SKM-1 (cell line): ENCODE data around the gene SPI1.

Experiments used
- DNase-seq: peaks from one replicate; lab custom pipeline; 2025; ENCODE audit not compliant: unreplicated experiment; lab: John Stamatoyannopoulos, UW

The SPI1 gene

DNA sequence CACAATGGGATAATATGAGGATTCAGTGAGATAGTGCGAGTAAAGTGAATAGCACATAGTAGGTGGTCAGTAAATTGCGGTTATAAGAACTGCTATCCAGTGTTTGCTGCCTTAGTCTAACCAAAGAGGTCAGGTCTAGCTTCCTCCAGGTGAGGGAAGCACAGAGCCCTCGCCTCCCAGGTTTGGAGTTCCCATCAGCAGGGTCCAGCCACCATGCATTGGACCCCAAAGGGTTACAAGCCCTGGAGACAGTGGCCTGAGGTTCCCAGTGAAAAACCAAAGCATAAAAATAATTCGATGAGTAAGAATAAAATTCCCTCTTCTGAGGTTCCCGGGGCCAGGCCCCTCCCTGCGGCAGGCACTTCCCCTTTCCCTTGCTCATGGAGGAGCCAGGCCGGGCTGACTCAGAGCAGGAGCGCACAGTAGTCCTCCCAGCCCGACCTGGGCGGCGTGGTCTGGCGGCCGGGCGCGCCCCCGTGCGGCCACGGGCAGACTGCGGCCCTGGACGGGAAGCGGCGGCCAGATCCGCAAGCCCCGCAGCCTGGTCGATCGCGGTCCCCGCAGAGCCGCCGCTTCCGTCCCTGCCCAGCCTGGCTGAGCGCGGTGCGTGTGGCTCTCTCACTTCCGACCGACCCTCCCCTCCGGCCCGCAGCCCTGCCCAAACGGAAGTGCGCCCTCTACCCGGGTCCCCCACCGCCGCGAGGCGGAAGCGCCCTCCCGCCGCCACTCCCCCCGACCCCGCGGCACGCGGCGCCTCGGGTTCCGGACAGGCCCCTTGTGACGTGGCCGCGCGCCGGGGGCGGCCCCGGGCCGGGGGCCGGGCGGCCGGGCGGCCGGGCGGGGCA lies 29.6 kb upstream of the SPI1 start, which contains the start of gene SLC39A13:
SLC39A13 (plus strand) TSS at position 845 of the 845 bp plus-strand sequence. CDS start 1,505 bp downstream, outside the sequence.
- peak; percentile 99 for DNase-seq

DNA sequence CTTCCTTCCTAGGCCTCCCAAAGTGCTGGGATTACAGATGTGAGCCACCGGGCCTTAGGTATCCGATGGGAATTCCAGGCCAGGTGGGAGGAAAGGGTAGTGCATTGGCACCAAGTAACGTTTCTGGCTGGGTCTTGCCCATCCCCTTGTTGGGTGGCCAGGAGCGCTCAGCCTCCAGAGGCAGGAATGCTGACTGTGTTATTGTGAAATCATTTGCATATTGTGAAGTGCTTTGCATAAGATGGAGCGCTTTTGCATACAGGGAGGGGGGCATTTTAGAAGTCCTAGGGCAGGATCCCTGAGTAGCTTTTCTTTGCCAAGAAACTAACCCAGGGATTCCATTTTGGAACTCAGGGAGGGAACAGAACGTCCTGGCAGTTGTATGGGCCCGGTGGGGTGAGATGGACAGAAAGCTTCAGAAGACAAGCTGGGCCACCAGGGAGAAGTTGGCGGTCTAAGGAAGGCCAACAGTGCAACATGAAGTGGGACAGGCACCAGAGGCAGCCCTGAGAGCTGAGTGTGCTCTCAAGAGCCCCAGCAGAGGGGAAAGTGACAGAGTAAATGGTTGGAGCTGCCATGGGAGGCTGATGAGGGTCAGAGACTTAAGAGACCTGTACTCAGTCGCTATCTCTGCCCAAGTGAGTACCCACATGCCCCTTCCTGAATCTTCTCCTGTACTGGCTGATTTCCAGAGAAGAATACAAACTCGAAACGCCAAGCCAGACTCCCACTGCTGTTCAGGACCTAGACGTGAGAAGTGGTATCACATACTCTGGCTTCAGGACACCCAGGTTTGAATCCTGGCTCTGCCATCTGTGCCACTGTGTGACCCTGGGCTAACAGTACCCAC lies 28.8 kb upstream of the SPI1 start:
- no peak for DNase-seq

DNA sequence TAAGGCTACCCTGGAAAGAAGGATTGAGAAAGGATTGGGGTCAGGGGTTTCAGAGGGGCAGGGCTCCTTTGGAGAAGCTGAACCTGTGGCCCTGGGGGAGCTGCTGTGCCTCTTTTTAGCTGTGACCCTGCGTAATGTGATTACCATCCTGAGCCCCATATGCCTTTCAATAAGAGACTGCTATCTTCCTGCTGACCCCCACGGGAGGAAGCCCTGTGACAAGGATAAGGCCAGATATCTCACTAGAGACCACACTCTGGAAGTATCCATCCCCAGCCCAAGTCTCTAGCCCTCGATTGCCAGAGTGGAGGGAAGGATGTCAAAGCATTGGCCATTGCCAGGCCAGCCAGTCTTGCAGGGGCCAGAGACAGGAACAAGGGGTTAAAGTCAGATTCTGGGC lies 25.2 kb upstream of the SPI1 start:
- DNase-seq = no peak

DNA sequence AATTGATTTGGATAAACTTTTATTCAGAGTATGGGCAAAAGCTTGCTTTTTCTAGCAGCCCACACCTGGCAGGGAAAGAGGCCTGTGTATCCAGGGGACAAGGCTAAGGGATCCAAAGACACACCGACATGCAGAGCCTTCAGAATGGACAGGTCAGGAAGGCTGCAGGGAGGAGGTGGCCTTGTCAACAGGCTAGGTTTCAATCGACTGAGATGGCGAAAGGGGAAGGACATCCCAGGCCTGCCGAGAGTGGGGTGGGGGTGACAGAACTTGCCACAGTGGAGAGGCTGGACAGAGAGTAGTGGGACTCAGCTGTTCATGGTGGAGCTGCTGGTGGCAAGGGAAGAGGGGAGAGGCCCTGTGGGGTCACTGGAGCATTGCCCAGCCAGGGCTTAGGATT lies 24.8 kb upstream of the SPI1 start:
- no peak for DNase-seq

DNA sequence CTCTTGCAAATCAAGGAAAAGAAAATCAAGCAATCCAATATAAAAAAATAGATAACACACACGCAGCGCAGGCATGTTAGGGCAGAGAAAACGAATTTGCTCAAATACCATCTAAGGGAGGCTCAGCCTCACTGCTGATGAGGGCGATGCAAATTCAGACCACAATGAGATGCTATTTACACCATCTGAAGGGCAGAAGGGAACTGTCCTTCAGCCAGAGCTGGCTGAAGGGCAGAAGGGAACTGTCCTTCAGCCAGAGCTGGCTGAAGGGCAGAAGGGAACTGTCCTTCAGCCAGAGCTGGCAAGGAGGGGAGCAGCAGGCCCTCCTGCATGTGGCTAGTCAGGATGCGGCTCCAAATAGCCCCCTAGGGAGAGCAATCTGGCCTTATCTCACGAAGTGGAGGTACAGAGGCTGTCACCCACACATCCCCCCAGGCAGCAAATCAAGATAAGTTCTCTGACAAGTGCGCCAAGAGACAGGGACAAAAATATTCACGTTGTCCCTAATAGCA lies 22.5 kb upstream of the SPI1 start:
- DNase-seq = no peak

DNA sequence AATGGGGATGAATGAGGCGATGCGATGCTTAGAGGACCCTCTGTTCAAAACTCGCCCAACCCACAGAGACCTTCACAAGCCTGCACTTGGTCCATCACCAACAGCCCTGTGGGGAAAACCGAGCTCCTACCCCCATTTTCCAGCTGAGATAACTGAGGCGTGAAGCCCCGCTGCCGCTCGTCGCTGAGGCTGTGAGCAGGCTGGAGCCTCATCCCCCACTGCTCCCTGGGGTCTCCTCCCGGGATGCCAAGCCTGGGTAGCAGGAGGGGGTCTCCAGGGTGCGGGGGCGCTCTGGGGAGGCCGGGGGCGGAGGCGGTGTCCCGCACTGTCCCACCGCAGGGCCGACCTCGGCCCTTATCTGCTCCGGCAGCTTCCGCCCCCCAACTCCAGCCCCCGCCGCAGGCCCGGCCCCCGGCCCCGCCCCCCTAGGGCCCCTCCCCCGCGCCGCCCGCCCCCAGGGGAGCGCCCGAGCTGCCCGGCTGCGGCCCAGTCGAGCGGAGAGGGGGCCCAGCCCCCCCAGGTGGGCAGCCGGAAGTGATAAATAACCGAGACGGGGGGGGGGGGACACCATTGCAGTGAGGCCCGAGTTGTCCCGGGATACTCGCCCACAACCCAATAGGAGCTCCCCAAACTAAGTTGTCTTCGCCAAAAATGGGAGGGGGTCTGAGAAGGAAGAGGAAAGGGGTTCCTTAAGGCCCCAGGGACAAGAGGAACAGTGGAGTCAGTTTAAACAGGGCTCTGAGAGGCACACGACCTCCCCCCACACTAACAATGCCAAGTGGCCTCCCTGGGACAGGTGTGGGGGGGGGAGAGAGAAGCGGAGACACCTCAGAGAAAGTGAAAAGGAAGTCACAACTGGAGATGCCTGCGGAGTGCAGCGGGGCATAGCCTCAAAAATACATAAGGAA lies 21.8 kb upstream of the SPI1 start:
- DNase-seq = no peak

DNA sequence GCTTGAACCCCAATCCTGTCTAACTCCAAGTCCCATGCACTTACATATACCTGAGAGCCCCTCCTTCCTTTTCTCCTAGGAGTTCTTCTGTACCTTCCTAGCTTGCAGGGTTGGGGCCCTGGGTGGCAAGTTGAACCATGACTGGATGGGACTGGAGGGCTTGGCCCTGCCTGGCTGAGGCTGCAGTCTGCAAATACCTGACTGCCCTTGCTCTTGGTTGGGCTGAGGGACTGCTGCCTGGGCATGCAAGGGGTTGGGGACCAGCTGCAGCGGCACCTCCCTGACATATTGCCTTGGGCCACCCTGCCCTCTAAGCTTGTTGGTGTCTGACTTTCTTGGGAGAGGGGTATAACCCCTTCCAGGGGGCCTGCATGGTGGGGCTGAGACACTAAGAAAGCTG lies 20.2 kb upstream of the SPI1 start:
- no peak for DNase-seq

DNA sequence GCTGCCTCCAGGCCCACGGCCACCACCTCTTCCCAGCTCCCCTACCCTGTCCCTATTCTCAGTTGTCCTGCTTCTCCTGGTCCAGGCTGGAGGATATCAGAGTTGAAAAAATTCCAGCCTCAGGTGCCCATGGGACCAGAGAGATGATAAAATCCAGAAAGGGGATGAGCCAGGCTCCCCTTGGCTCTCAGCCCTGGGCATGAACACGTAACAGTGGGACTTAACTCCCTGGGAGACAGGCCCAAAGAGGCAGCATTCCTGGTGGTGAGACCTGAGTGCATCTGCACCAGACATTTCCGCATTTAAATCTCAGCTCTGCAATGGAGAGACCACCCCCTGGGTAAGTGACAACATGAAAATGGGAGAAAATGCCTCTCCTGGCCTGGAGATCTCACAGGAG lies 19.7 kb upstream of the SPI1 start:
- DNase-seq = no peak

DNA sequence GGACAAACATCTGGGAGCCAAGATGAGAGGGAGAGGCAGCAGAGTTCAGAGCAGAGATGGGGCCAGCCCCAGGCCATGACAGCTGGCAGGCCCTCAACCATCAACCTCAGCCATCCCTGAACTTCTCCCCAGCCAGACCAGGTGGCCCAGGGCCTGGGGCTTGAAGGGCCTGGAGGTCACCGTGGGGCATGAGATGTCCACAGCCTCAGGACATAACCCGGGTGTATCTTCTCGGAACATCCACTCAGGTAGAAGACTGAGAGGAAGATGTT lies 17.6 kb upstream of the SPI1 start:
- no peak for DNase-seq

DNA sequence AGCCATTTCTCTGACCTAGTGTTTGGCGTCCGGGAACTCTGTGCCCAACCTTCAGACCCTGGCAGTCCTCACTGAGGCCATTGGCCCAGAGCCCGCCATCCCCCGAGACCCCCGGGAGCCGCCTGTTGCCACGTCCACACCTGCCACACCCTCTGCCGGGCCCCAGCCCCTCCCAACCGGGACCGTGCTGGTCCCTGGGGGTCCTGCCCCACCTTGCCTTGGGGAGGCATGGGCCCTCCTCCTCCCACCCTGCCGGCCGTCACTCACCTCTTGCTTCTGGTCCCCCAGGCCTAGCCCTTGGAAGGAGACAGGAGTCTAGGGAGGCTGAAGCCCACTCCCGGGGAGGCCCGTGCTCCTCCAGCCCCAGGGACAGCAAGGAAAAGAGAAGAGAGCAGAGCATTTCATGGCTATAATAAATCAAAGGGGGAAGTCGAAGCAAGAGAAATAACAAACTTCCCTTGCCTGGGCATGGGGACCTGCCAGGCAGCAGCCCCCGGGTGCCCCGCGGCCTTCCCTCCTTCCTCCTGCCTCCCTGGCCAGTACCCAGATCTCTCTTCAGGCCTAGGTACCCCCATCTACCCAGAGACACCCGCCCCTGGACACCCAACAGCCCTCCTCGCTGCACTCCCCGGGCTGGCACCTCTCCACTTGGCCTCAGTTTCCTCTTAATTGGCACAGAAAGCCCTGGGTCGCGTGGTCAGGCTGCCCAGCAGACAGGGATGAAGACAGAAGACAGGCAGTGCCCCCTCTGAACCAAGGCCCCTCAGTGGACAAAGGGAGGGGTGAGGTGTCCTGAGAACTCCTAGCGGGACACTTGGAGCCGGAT lies 17.1 kb upstream of the SPI1 start:
- no peak for DNase-seq

DNA sequence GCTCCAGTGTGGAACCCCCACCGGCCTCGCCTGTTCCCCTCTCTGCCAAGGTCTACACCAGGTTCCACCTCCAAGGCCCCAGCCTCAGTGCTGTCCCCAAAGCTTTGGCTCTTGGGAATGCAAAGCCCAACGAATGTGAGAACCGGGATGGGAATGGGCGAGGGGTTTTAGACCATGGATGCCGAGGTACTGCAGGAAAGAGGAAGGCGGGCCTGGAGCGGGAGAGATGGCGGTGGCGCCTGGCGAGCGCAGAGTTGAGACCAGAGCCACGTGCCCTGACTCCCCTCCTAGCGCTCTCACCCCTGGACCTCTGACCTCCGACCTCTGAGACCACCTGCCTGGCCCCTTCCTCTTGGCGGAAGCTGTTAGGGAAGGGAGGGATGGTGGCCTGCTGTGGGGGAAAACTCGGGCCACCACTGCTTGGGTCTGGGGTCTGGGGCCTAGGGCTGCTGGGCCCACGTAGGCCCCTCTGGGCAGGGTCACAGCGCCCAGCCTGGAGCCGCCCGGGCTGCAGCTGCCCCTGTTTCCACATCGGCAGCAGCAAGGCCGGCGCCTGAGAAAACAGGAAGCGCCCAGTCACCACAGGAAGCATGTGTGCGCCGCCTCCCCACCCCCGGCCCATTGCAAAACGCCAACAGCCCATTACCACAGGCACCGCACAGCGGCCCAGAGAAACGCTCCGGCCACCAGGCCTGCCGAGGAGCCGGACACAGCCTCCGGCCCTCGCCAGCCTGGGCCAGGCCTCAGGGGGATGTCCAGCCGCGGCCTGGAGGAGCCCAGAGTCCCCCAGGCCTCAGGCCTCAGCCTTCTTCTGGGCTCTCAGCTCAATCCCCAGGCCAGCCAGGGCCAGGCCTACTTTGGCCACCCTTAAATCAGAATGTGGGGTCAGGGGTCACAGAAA lies 16.2 kb upstream of the SPI1 start:
- DNase-seq = peak; percentile 79

DNA sequence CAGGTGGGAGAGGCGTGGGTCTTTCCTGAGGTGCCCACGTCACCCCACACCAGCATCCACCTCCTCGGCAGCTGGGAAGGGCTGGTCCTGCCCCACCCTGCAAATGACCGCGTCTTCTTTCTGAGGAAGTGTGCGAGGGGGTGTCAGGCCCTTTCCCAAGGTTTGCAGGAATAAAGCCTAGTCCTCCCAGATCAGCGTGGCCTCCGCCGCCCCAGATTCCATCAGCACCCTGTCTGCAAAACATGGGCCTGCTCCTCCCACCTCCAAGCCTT lies 15.6 kb upstream of the SPI1 start:
- no peak for DNase-seq

DNA sequence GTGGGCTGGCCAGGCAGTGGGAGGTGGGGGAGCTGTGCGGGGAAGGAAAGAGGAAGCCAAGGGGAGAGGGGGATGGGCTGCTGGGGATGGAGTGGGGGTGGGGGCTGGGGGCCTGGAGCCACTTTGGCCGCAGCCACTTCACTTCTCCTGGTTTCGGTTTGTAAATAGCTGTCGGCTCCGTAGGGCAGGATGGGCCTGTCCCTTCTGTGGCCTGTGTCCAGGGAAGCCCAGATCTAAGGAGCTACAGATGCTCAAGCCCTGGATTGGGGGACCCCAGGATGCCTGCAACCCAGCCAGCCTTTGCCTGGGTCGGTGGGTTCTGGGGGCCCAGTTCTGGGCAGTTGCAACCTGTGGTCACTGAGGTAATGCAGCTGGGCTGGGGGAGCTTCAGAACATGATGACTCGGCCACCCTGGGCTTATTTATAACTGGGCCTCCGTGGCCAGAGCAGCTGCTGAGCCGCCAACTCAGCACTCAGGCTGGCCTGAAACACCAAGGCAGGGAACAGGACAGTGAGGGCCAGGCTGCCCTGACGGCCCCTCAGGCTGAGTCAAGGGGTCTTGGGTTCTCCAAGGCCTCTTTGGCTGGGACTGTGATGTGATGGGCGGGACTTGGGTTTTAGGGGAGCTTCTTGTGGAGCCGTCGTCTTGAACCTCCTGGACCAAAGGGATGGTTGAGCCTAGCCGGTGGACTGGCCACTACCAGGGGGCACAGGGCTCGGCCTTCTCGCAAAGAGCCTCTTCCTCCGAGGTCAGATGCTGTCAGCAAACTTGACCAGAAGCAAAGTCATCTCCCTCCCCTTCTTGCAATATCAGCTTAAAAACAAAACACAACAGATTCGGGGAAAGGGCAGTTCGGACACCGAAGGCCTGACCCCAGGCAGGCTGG lies 15.1 kb upstream of the SPI1 start:
- peak; percentile 77 for DNase-seq

DNA sequence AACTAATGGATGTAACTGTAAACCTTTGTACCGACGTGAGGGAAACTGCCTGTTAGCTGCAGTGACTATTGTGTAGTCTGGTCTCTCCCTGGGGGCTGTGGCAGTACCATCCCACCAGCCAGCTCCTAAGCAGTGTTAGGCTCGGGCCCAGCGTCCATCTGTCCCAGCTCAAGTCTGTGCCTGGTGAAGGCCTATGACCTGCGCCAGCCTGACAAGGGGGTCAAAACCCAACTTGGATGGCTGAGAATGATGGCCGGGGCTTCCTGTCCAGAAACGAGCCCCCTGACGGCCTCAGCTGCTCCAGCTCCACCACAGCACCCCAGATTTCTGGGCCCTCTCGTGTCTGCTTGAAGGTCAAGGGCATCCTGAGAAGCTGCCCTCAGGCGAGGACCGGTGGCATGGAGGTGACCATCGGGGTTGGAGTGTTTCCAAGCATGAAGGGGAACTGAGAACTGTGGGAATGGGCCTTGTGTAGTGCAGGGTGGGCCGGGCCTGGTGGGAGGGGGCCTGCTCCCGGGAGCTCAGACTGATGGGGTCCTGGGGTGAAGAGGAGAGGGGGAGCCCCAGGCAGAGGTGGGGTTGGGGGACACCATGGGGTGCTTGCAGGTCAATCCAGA lies 14.3 kb upstream of the SPI1 start:
- DNase-seq = no peak

DNA sequence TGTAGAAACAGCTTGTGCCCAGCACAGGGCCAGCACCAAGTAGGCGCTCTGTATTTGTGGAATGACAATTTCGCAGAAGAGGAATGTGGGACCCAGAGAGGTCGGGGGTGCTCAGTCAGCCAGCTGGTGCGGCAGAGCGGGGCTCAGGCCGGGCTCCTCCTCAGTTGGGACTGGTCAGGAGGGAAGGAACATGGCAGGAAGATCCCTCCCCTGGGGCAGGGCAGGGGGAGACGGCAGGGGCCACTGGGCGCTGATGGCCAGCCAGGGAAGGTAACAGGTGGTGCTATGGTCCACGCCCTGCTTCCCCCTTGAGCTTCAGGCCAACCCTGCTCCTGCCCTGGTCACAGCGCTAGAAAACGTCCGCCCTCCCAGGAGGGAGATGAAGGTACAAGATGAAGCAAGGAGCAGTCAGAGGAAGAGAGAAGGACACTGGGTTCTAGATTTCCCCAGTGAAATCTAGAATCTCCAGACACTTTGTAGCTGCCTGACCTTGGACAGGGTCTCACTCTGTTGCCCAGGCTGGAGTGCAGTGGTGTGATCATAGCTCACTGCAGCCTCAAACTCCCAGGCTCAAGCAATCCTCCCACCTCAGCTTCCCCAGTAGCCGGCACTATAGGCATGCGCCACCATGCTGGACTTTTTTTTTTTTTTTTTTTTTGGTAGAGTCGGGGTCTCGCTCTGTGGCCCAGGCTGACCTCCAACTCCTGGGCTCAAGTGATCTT lies 13.5 kb upstream of the SPI1 start:
- no peak for DNase-seq

DNA sequence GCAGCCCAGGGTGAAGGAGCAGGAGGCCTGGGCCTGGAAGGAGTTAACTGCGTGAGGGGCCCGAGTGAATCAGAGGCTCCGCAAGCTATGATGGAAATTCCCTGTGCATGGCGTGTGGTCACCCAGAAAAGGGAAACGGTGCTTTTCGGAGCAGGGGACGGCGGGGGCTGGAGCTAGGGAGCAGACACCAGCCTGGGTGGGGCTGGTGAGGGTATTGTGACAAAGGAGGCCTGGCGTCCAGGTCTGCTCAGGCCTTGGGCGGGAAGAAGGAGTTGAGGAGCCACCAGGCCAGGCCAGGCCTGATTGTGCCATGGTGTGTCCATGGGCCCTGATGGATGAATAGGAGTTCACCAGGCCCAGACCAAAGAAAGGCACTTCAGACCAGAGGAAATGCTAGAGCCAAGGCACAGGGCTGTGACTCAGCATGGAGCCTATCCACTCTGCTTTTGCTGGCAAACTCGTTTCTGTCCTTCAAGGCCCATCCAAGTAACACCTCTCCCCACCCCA lies 12.8 kb upstream of the SPI1 start:
- DNase-seq = peak; percentile 72

DNA sequence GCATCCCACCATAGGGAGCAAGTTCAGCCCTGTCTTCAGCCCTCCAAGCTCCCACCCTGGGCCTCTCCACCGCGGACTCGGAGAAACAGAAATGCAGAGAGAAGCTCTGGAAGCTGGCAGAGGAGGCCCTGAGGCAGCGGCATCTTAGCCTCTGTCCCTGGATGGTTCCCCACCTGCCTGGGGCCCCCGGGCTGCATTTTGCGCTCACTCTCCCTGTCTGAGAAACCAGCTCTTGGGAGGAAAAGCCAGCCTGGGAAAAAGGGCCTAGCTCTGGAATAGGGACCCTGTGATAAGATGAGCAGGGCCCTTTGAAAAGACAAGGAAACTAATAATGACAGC lies 12.0 kb upstream of the SPI1 start:
- DNase-seq = no peak
